ENCODE results near the gene SEPHS2.

DNA sequence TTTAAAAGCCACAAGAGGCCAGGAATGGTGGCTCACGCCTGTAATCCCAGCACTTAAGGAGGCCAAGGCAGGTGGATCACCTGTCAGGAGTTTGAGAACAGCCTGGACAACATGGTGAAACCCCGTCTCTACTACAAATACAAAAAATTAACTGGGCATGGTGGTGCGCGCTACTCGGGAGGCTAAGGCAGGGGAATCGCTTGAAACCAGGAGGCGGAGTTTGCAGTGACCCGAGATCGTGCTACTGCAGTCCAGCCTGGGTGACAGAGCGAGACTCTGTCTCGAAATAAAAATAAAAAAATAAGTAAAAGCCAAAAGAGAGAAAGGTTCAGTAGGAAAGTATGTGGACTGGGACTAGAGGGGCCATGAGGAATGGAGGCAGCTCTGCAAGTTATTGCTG is 13.8 kb upstream of the SEPHS2 start:
- TF ChIP-seq CTCF (IDR thresholded peaks at IDR 0.05) (no peak), POLR2A (IDR thresholded peaks at IDR 0.05) (no peak)

Data from thyroid gland (tissue), 4 donors.